Keratinocyte (primary cell): ENCODE data around the gene MAP7. TPM values are rescaled to one million over a fixed set of nuclear protein-coding genes. Genes with fewer than 3 reads are reported as not detected.

Source experiments
- DNase-seq: peaks from one replicate; pipeline ENCODE4 v3.0.0-alpha.2; 2011; ENCODE audit warnings: low read depth, missing footprints, low spot score
- FAIRE-seq: peaks from 2 replicates; lab custom pipeline; 2011; peaks lifted over from hg19 to GRCh38; lab: Jason Lieb, UNC
- H2AFZ ChIP-seq: 2 replicates; pipeline ENCODE4 v1.6.0; 2012; ENCODE audit warnings: low read length, control low read depth, inconsistent platforms; ENCODE audit not compliant: control insufficient read depth
- H3K27ac ChIP-seq: 2 replicates; pipeline ENCODE4 v1.5.1; 2011; ENCODE audit warnings: low read length; ENCODE audit not compliant: control insufficient read depth, insufficient read depth
- H3K27me3 ChIP-seq: 3 replicates; pipeline ENCODE4 v1.6.0; 2011; ENCODE audit warnings: low read length; ENCODE audit not compliant: control insufficient read depth, insufficient read depth; ENCODE audit errors: extremely low read depth
- H3K36me3 ChIP-seq, 2 experiments: 2 replicates in 1 of 2; 3 replicates in 1 of 2; pipeline ENCODE4 v1.5.1; 2011; ENCODE audit warnings: low read length in 2 of 2, mild to moderate bottlenecking in 1 of 2; ENCODE audit not compliant: control insufficient read depth in 2 of 2, insufficient read depth in 2 of 2; ENCODE audit errors: extremely low read depth in 1 of 2
- H3K4me1 ChIP-seq: 3 replicates; pipeline ENCODE4 v1.5.1; 2011; ENCODE audit warnings: low read length; ENCODE audit not compliant: control insufficient read depth, insufficient read depth; ENCODE audit errors: extremely low read depth
- H3K4me2 ChIP-seq: 3 replicates; pipeline ENCODE4 v1.6.0; 2011; ENCODE audit warnings: low read depth, low read length; ENCODE audit not compliant: control insufficient read depth, insufficient read depth; ENCODE audit errors: extremely low read depth
- H3K4me3 ChIP-seq, 3 experiments: fragments of 200-600 bp in 1 of 3; sonication (generic) in 1 of 3; 2 replicates in 2 of 3; 3 replicates in 1 of 3; pipeline ENCODE4 v1.5.1; 2011 to 2016; ENCODE audit warnings: low read length in 3 of 3, mild to moderate bottlenecking in 3 of 3, control low read depth in 2 of 3, inconsistent platforms in 1 of 3, low read depth in 1 of 3, mixed read lengths in 1 of 3, mixed run types in 1 of 3, moderate library complexity in 1 of 3; ENCODE audit not compliant: control insufficient read depth in 2 of 3, insufficient read depth in 2 of 3; ENCODE audit errors: extremely low read depth in 1 of 3
- H3K79me2 ChIP-seq: 2 replicates; pipeline ENCODE4 v1.6.0; 2012; ENCODE audit warnings: low read length; ENCODE audit not compliant: control insufficient read depth, insufficient read depth
- H3K9ac ChIP-seq: 3 replicates; pipeline ENCODE4 v1.6.0; 2011; ENCODE audit warnings: low read length; ENCODE audit not compliant: control insufficient read depth, insufficient read depth; ENCODE audit errors: extremely low read depth
- H3K9me1 ChIP-seq: 3 replicates; pipeline ENCODE4 v1.6.0; 2011; ENCODE audit warnings: low read length; ENCODE audit not compliant: control insufficient read depth, insufficient read depth; ENCODE audit errors: extremely low read depth
- H3K9me3 ChIP-seq: 2 replicates; pipeline ENCODE4 v1.5.1; 2012; ENCODE audit warnings: low read depth, low read length; ENCODE audit not compliant: control insufficient read depth
- H4K20me1 ChIP-seq: 3 replicates; pipeline ENCODE4 v1.6.0; 2011; ENCODE audit warnings: low read length; ENCODE audit not compliant: control insufficient read depth, insufficient read depth; ENCODE audit errors: extremely low read depth
- EZH2 ChIP-seq: IDR thresholded peaks from one replicate; pipeline ENCODE4 v1.6.1; 2012; ENCODE audit warnings: inconsistent platforms, mild to moderate bottlenecking, low read length, moderate library complexity
- dilution Hi-C: fragments of 300-500 bp; cut with MboI; formaldehyde crosslinking; loops from one replicate; pipeline ENCODE4 v1.7.0; 2020; ENCODE audit warnings: low sequenced_read_pairs; ENCODE audit not compliant: extremely low pct_ligation_motif_present
- polyA plus RNA-seq, 5 experiments: library from polyadenylated mRNA; depleted of rRNA in 3 of 5; stranded (reverse) in 3 of 5; stranded (forward) in 1 of 5; unstranded in 1 of 5; fragments of >200 nt; gene quantifications; 1 replicate in 1 of 5; 2 replicates in 3 of 5; 3 replicates in 1 of 5; pipeline versions ENCODE4 v1.2.1 to v1.2.3, GENCODE V29; 2011 to 2012; ENCODE audit warnings: missing spikeins in 2 of 5, low read depth in 1 of 5, low replicate concordance in 1 of 5
- TF ChIP-seq, protein P1 (sequence below), 3 experiments: IDR thresholded peaks in 1 of 3; conservative IDR thresholded peaks in 1 of 3; optimal IDR thresholded peaks in 1 of 3; 2 replicates in 2 of 3; 3 replicates in 1 of 3; pipeline versions ENCODE3 to v1.5.1; 2011; ENCODE audit warnings: low read length in 3 of 3, mild to moderate bottlenecking in 3 of 3, moderate library complexity in 2 of 3, control low read depth in 1 of 3, inconsistent platforms in 1 of 3; ENCODE audit not compliant: insufficient read depth in 2 of 3; ENCODE audit errors: extremely low read depth in 1 of 3

Gene MAP7
- polyA plus RNA-seq, 1 donor (not counting 4 experiments of a cell fraction or from before 2014, with no cell fraction given): 11.8 TPM

DNA sequence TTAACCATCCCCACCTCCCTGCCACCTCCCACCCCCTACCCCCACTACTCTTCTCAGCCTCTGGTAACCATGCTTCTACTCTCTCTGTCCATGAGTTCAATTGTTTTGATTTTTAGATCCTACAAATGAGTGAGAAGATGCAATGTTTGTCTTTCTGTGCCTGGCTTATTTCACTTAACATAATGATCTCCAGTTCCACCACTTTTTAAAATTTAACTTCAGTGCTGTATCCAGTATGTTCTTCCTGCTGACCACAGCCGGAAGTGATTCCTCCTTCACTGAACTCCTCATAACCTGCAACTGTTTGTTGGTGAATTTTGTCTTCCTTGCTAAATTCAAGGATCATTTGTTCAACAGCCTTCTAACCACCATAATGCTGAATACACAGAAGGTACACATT lies 3.9 kb downstream of the MAP7 start:
- H3K36me3 ChIP-seq: no peaks in the 10 kb centered on the region
- peaks cover 57% of the 10 kb centered on the region for H3K79me2 ChIP-seq
- H3K4me2 ChIP-seq: no peak overlapping the region
- dilution Hi-C loops: no loop called here
- FAIRE-seq (no peak), DNase-seq (no peak)
- H3K4me1 ChIP-seq: peaks cover 8% of the 10 kb centered on the region
- no peaks in the 10 kb centered on the region for H3K9me1 ChIP-seq
- H3K9ac ChIP-seq: no peak overlapping the region
- no peaks in the 10 kb centered on the region for H3K27me3 ChIP-seq
- no peak overlapping the region for H2AFZ ChIP-seq
- no peaks in the 10 kb centered on the region for H4K20me1 ChIP-seq
- no peak for TF ChIP-seq EZH2
- TF ChIP-seq, protein P1, sequence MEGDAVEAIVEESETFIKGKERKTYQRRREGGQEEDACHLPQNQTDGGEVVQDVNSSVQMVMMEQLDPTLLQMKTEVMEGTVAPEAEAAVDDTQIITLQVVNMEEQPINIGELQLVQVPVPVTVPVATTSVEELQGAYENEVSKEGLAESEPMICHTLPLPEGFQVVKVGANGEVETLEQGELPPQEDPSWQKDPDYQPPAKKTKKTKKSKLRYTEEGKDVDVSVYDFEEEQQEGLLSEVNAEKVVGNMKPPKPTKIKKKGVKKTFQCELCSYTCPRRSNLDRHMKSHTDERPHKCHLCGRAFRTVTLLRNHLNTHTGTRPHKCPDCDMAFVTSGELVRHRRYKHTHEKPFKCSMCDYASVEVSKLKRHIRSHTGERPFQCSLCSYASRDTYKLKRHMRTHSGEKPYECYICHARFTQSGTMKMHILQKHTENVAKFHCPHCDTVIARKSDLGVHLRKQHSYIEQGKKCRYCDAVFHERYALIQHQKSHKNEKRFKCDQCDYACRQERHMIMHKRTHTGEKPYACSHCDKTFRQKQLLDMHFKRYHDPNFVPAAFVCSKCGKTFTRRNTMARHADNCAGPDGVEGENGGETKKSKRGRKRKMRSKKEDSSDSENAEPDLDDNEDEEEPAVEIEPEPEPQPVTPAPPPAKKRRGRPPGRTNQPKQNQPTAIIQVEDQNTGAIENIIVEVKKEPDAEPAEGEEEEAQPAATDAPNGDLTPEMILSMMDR (optimal IDR thresholded peaks at IDR 0.05 in 1 of 3, IDR thresholded peaks at IDR 0.05 in 1 of 3, conservative IDR thresholded peaks at IDR 0.05 in 1 of 3; ENCODE audit: extremely low read depth in 1 of 3, insufficient read depth in 2 of 3, low read length in 3 of 3): no peak
- H3K4me3 ChIP-seq: no peak overlapping the region
- no peak overlapping the region for H3K27ac ChIP-seq
- no peaks in the 10 kb centered on the region for H3K9me3 ChIP-seq

DNA sequence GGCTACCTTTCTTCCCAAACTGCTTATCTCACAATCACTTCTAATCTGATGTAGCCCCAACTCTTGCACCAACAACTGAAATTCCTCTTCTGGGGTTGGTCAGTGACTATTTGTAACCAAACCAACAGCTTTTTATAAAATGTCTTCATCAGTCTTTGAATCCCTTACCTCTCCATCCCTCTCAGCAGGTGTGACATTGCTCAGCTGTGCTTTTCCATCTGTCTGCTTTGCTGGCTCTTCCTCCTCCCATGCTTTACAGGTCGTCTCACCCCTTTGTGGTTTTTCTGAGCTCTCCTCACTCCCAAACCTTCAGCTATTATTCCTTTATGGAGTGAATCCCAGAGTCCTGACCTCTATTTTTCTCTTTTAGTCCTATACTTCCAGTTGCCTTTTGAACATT lies 5.9 kb downstream of the MAP7 start:
- peaks cover 68% of the 10 kb centered on the region for H3K79me2 ChIP-seq
- no peak overlapping the region for H3K27ac ChIP-seq
- no peaks in the 10 kb centered on the region for H3K9me3 ChIP-seq
- H3K4me1 ChIP-seq: peaks cover 8% of the 10 kb centered on the region
- no peak overlapping the region for H3K9ac ChIP-seq
- no peak overlapping the region for H3K4me2 ChIP-seq
- no peaks in the 10 kb centered on the region for H3K27me3 ChIP-seq
- no peaks in the 10 kb centered on the region for H3K9me1 ChIP-seq
- TF ChIP-seq, protein P1 (optimal IDR thresholded peaks at IDR 0.05 in 1 of 3, IDR thresholded peaks at IDR 0.05 in 1 of 3, conservative IDR thresholded peaks at IDR 0.05 in 1 of 3; ENCODE audit: extremely low read depth in 1 of 3, insufficient read depth in 2 of 3, low read length in 3 of 3): no peak
- no peak for TF ChIP-seq EZH2
- H4K20me1 ChIP-seq: no peaks in the 10 kb centered on the region
- DNase-seq: no peak
- H3K36me3 ChIP-seq: no peaks in the 10 kb centered on the region
- FAIRE-seq: no peak
- dilution Hi-C loops: no loop called here
- H3K4me3 ChIP-seq: no peak overlapping the region
- H2AFZ ChIP-seq: no peak overlapping the region
